Hepatocyte (in vitro differentiated cells): Measurements from ENCODE around the gene SERINC5. TPM values are rescaled to one million over a fixed set of nuclear protein-coding genes. Genes with fewer than 3 reads are reported as not detected.

Experiments used
- DNase-seq: peaks from one replicate; pipeline ENCODE4 v3.0.0-alpha.2; 2016; ENCODE audit warnings: low spot score
- H2AFZ ChIP-seq: fragments of 200-600 bp; sonication (generic); 2 replicates; pipeline ENCODE4 v1.6.0; 2016; ENCODE audit warnings: antibody characterized with exemption, mild to moderate bottlenecking
- H3K27ac ChIP-seq: fragments of 200-600 bp; sonication (generic); 2 replicates; pipeline ENCODE4 v1.5.1; 2016; ENCODE audit warnings: mild to moderate bottlenecking
- H3K27me3 ChIP-seq: fragments of 200-600 bp; sonication (generic); 2 replicates; pipeline ENCODE4 v1.6.1; 2016
- H3K36me3 ChIP-seq: fragments of 200-600 bp; sonication (generic); replicated peaks from 2 replicates; pipeline ENCODE4 v1.5.1; 2016; ENCODE audit warnings: low read depth; ENCODE audit not compliant: insufficient read depth
- H3K4me1 ChIP-seq: fragments of 200-600 bp; sonication (generic); 2 replicates; pipeline ENCODE4 v1.5.1; 2016; ENCODE audit warnings: mild to moderate bottlenecking, moderate library complexity; ENCODE audit not compliant: insufficient read depth
- H3K4me2 ChIP-seq: fragments of 200-600 bp; sonication (generic); 2 replicates; pipeline ENCODE4 v1.6.0; 2016
- H3K4me3 ChIP-seq: fragments of 200-600 bp; sonication (generic); 2 replicates; pipeline ENCODE4 v1.5.1; 2016; ENCODE audit warnings: mild to moderate bottlenecking
- H3K79me2 ChIP-seq: fragments of 200-600 bp; sonication (generic); 2 replicates; pipeline ENCODE4 v1.6.0; 2017; ENCODE audit warnings: mild to moderate bottlenecking
- H3K9me2 ChIP-seq: fragments of 200-600 bp; sonication (generic); replicated peaks from 2 replicates; pipeline ENCODE4 v1.6.0; 2017; ENCODE audit warnings: mild to moderate bottlenecking; ENCODE audit not compliant: insufficient read depth
- H3K9me3 ChIP-seq: fragments of 200-600 bp; sonication (generic); 2 replicates; pipeline ENCODE4 v1.5.1; 2016; ENCODE audit warnings: low read depth, mild to moderate bottlenecking
- H4K20me1 ChIP-seq: fragments of 200-600 bp; sonication (generic); 2 replicates; pipeline ENCODE4 v1.6.0; 2016; ENCODE audit warnings: mild to moderate bottlenecking; ENCODE audit not compliant: insufficient read depth, poor library complexity, severe bottlenecking
- EZH2 ChIP-seq: fragments of 200-600 bp; sonication (generic); IDR thresholded peaks from 2 replicates; pipeline ENCODE4 v1.6.1; 2016; ENCODE audit warnings: antibody characterized with exemption, mild to moderate bottlenecking, borderline replicate concordance
- EZH2phosphoT487 ChIP-seq: fragments of 200-600 bp; sonication (generic); IDR thresholded peaks from one replicate; pipeline ENCODE4 v1.6.1; 2018; ENCODE audit warnings: antibody characterized with exemption, mild to moderate bottlenecking, low read depth, moderate library complexity; ENCODE audit not compliant: unreplicated experiment, severe bottlenecking
- WGBS: methylation state at CpG from one replicate; pipeline ENCODE4 v1.1.6; 2016; ENCODE audit warnings: low lambda C conversion rate; ENCODE audit errors: missing lambda C conversion rate; 5-methylcytosine and 5-hydroxymethylcytosine counted together
- polyA plus RNA-seq: library from polyadenylated mRNA; unstranded; fragments of >200 nt; fragmentation: Nextera tagmentation; extraction: Ambion mirVana; gene quantifications from 2 replicates; pipeline ENCODE4 v1.2.1, GENCODE V29; 2016
- total RNA-seq: library from RNA; depleted of rRNA; stranded (reverse); fragments of >200 nt; gene quantifications from 2 replicates; pipeline ENCODE4 v1.2.3, GENCODE V29; 2014
- TF ChIP-seq, protein P1 (sequence below): fragments of 200-600 bp; sonication (generic); IDR thresholded peaks from 2 replicates; pipeline ENCODE4 v1.5.1; 2016; ENCODE audit warnings: antibody characterized with exemption, mild to moderate bottlenecking; ENCODE audit not compliant: poor library complexity

SERINC5 gene
- total and polyA plus RNA-seq, 2 experiments from 2014 or later, result 19.3 to 70.2 TPM

DNA sequence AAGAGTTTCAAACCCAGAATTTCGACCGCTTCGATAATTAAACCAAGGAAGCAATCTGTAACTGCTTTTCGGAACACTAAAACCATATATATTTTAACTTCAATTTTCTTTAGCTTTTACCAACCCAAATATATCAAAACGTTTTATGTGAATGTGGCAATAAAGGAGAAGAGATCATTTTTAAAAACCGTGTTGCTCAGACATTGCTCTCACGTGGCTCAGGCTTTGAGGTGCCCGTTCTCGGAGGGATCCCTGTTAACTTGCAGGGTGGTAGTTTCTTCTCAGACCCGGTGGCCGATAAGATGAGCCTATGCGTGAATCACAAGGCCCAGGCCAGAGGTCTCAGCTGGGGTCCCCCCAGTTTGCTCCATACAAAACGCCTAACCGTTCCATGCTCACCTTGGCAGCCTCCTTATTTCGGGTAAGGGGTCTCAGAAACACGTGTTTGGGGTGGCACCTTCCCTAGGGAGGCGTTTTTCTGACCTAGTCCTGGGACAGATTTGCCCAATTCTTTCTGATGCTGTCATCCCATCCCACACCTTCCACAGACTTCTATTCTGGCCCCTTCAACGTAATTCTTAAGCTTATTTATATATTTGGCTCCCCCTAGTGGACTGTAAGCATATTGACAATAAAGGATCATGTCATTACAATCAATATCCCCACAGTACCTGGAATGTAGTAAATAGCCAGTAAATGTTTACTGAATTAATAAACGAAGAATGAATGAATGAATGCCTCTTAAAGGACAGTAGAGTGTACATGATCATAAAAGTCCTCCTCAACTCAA lies 172.6 kb downstream of the SERINC5 start:
- Histone ChIP-seq H3K36me3 (no peaks in the 10 kb centered on the region), H3K9me3 (no peaks in the 10 kb centered on the region), H3K27ac (peak overlapping the region; percentile 8), H3K4me2 (no peak overlapping the region), H3K79me2 (no peaks in the 10 kb centered on the region), H4K20me1 (no peaks in the 10 kb centered on the region), H3K27me3 (no peaks in the 10 kb centered on the region), H3K9me2 (no peaks in the 10 kb centered on the region), H2AFZ (peak overlapping the region; percentile 19), H3K4me1 (no peaks in the 10 kb centered on the region), H3K4me3 (no peak overlapping the region)
- TF ChIP-seq, protein P1, sequence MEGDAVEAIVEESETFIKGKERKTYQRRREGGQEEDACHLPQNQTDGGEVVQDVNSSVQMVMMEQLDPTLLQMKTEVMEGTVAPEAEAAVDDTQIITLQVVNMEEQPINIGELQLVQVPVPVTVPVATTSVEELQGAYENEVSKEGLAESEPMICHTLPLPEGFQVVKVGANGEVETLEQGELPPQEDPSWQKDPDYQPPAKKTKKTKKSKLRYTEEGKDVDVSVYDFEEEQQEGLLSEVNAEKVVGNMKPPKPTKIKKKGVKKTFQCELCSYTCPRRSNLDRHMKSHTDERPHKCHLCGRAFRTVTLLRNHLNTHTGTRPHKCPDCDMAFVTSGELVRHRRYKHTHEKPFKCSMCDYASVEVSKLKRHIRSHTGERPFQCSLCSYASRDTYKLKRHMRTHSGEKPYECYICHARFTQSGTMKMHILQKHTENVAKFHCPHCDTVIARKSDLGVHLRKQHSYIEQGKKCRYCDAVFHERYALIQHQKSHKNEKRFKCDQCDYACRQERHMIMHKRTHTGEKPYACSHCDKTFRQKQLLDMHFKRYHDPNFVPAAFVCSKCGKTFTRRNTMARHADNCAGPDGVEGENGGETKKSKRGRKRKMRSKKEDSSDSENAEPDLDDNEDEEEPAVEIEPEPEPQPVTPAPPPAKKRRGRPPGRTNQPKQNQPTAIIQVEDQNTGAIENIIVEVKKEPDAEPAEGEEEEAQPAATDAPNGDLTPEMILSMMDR, result peak; percentile 78
- no peak for TF ChIP-seq EZH2
- peak; percentile 82 for DNase-seq
- WGBS, result 60% methylated on average over 19 of the region's 19 CpGs

DNA sequence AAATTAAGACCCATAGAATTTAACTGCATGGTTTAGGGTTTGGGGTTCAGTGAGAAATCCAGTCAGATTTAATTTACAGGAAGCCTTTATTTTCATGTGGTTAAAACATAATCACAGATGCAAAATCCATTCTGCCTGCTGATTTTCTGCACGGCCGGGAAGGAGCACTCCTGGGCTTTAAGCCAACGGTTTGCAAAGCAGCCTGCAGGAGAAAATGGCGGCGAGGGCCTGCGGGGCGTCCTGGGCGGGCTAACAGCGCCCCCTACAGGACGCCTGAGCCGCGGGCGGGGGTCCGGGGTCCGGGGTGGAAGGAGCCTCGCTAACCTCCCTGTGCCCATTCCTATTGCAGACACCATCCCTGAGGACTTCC lies 173.1 kb downstream of the SERINC5 start:
- H3K4me2 ChIP-seq, result peak overlapping the region; percentile 10

DNA sequence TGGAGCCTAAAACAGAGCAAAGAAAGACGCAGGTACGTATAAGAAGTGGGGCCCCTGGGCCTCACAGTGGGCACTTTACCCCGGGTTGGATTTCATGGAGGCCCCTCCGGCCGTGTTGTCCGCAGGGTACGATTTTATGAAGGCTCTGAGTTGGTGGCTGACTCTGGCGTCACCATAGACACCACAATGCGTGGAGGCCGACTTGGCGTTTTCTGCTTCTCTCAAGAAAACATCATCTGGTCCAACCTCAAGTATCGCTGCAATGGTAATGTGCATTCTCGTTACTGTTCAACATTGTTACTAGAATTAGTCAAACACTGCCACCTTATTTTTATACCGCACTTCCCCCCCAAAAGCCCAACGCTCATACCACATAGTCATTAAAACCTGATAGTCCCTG lies 173.6 kb downstream of the SERINC5 start:
- H3K4me2 ChIP-seq, result peak overlapping the region; percentile 10
- no peaks in the 10 kb centered on the region for H4K20me1 ChIP-seq
- no peak overlapping the region for H2AFZ ChIP-seq
- H3K9me2 ChIP-seq, result no peaks in the 10 kb centered on the region
- no peaks in the 10 kb centered on the region for H3K4me1 ChIP-seq
- no peak overlapping the region for H3K4me3 ChIP-seq
- H3K27ac ChIP-seq, result no peak overlapping the region
- H3K79me2 ChIP-seq, result no peaks in the 10 kb centered on the region
- H3K9me3 ChIP-seq, result no peaks in the 10 kb centered on the region
- H3K27me3 ChIP-seq, result no peaks in the 10 kb centered on the region
- no peaks in the 10 kb centered on the region for H3K36me3 ChIP-seq
- WGBS, result 96% methylated on average over 15 of the region's 15 CpGs
- TF ChIP-seq EZH2phosphoT487 (no peak), EZH2 (no peak)
- TF ChIP-seq, protein P1, result no peak
- DNase-seq, result no peak

More for the DNA sequence above, 173.1 kb downstream of the SERINC5 start:
- Histone ChIP-seq H4K20me1 (no peaks in the 10 kb centered on the region), H3K27ac (no peak overlapping the region), H3K4me3 (no peak overlapping the region), H3K79me2 (no peaks in the 10 kb centered on the region), H3K4me1 (no peaks in the 10 kb centered on the region), H3K36me3 (no peaks in the 10 kb centered on the region), H3K9me2 (no peaks in the 10 kb centered on the region), H3K27me3 (no peaks in the 10 kb centered on the region), H2AFZ (peak overlapping the region; percentile 19), H3K9me3 (no peaks in the 10 kb centered on the region)
- TF ChIP-seq EZH2phosphoT487 (no peak), EZH2 (no peak)
- TF ChIP-seq, protein P1, result peak; percentile 89
- 7% methylated on average over 16 of the region's 16 CpGs for WGBS
- peak; percentile 70 for DNase-seq
